C4-2B (cell line): ENCODE data around the gene SCG3.
"Not testable (repeated sequence)": the region's sequence is repeated elsewhere in the genome, so short reads cannot be mapped to it uniquely, and the experiment has no call there.

ENCODE experiments used
- H3K27ac ChIP-seq: fragments of 450-650 bp; 2 replicates; pipeline ENCODE4 v1.5.1; 2017
- CTCF ChIP-seq: fragments of 450-650 bp; conservative IDR thresholded peaks from 2 replicates; pipeline ENCODE4 v1.5.1; 2017; ENCODE audit warnings: mild to moderate bottlenecking
- ZFX ChIP-seq: fragments of 450-650 bp; IDR thresholded peaks from 2 replicates; pipeline ENCODE4 v1.6.1; 2017

Gene SCG3

GRCh38 chr15:51652084-51652668 is 29.1 kb upstream of the SCG3 start:
- H3K27ac ChIP-seq = no peak overlapping the region

GRCh38 chr15:51655401-51656057 is 25.8 kb upstream of the SCG3 start:
- not testable (repeated sequence) for H3K27ac ChIP-seq

More at GRCh38 chr15:51652084-51652668, 29.1 kb upstream of the SCG3 start:
- TF ChIP-seq CTCF = no peak
- no peak for TF ChIP-seq ZFX

GRCh38 chr15:51658664-51659063 is 22.6 kb upstream of the SCG3 start:
- H3K27ac ChIP-seq = no peak overlapping the region
- no peak for TF ChIP-seq CTCF
- TF ChIP-seq ZFX = no peak

GRCh38 chr15:51661072-51661471 is 20.2 kb upstream of the SCG3 start:
- TF ChIP-seq CTCF (no peak), ZFX (no peak)

GRCh38 chr15:51667478-51667877 is 13.8 kb upstream of the SCG3 start:
- no peak overlapping the region for H3K27ac ChIP-seq

More at GRCh38 chr15:51661072-51661471, 20.2 kb upstream of the SCG3 start:
- H3K27ac ChIP-seq = no peak overlapping the region

GRCh38 chr15:51668446-51668845 is 12.9 kb upstream of the SCG3 start:
- H3K27ac ChIP-seq = no peak overlapping the region
- TF ChIP-seq ZFX = no peak
- TF ChIP-seq CTCF = no peak

More at GRCh38 chr15:51667478-51667877, 13.8 kb upstream of the SCG3 start:
- TF ChIP-seq CTCF = no peak
- TF ChIP-seq ZFX = no peak

GRCh38 chr15:51669381-51669780 is 11.9 kb upstream of the SCG3 start:
- TF ChIP-seq ZFX = no peak
- TF ChIP-seq CTCF = no peak
- H3K27ac ChIP-seq = no peak overlapping the region

- TF ChIP-seq CTCF (no peak), ZFX (no peak)
- H3K27ac ChIP-seq = no peak overlapping the region
Observed at GRCh38 chr15:51672155-51672687, 9.1 kb upstream of the SCG3 start.
